Thoracic aorta (tissue), 2 donors: ENCODE measurements around the gene MYOC. TPM values are rescaled to one million over a fixed set of nuclear protein-coding genes. Genes with fewer than 3 reads are reported as not detected.

Source experiments
- ATAC-seq: fragments of 150-250 bp; one replicate; pipeline ENCODE4 v1.8.0; 2017; ENCODE audit warnings: low read depth; ENCODE audit not compliant: insufficient number of reproducible peaks, low FRiP score
- DNase-seq: peaks from one replicate; pipeline ENCODE4 v3.0.0-alpha.2; 2020; ENCODE audit warnings: low spot score
- H3K27ac ChIP-seq, 2 donors: fragments of 200-600 bp; sonication (generic); 1 replicate in 1 of 2; 2 replicates in 1 of 2; pipeline ENCODE4 v1.5.1; 2016; ENCODE audit warnings: mild to moderate bottlenecking in 2 of 2, moderate library complexity in 2 of 2
- H3K27me3 ChIP-seq: fragments of 200-600 bp; sonication (generic); replicated peaks from 2 replicates; pipeline ENCODE4 v1.6.0; 2016; ENCODE audit warnings: mild to moderate bottlenecking; ENCODE audit not compliant: insufficient read depth
- H3K36me3 ChIP-seq: fragments of 200-600 bp; sonication (generic); one replicate; pipeline ENCODE4 v1.5.1; 2016
- H3K4me1 ChIP-seq, 2 donors: fragments of 200-600 bp; sonication (generic); 1 replicate in 1 of 2; 2 replicates in 1 of 2; pipeline versions ENCODE4 v1.5.1 to v1.6.0; 2016; ENCODE audit warnings: low read depth in 2 of 2, mild to moderate bottlenecking in 1 of 2; ENCODE audit not compliant: control insufficient read depth in 1 of 2
- H3K4me3 ChIP-seq: fragments of 200-600 bp; sonication (generic); 2 replicates; pipeline ENCODE4 v1.5.1; 2016; ENCODE audit warnings: mild to moderate bottlenecking
- H3K9me3 ChIP-seq: fragments of 200-600 bp; sonication (generic); 2 replicates; pipeline ENCODE4 v1.5.1; 2016
- total RNA-seq, 2 donors: library from RNA; depleted of rRNA; stranded (reverse); fragments of >200 nt; gene quantifications; one replicate each; pipeline versions ENCODE4 v1.1.0 to v1.2.3, GENCODE V29; 2016
- TF ChIP-seq, protein P1 (sequence below): fragments of 200-600 bp; sonication (generic); IDR thresholded peaks from one replicate; pipeline ENCODE4 v1.5.1; 2019; ENCODE audit warnings: antibody characterized with exemption

MYOC gene
- total RNA-seq, 2 donors from 2014 or later: 37.2 to 38.4 TPM

DNA sequence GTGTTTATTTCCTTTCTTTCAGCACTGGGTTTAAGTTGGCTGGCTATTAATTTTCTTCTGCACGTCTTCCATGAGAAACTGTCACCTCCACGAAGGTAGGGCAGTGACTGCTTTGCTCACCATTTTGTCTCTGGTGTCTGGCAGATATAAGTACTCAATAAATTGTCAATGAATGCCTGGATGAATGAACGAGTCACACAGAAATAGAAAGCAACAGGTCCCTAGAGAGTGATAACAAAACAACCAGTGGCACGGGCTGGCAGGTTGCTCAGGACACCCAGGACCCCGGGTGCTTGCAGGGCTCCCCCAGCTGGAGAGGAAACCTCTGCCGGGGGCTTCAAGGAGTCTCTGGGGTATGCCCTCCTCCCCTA is 3.2 kb upstream of the MYOC start:
- H3K4me1 ChIP-seq: peaks cover 36 to 55% of the 10 kb centered on the region in 2 donors
- H3K4me3 ChIP-seq: peak overlapping the region; percentile 49
- no peaks in the 10 kb centered on the region for H3K27me3 ChIP-seq
- no peaks in the 10 kb centered on the region for H3K36me3 ChIP-seq
- H3K27ac ChIP-seq: peak overlapping the region; percentile 87
- H3K9me3 ChIP-seq: no peaks in the 10 kb centered on the region
- DNase-seq (no peak), ATAC-seq (no peak)
- TF ChIP-seq, protein P1, sequence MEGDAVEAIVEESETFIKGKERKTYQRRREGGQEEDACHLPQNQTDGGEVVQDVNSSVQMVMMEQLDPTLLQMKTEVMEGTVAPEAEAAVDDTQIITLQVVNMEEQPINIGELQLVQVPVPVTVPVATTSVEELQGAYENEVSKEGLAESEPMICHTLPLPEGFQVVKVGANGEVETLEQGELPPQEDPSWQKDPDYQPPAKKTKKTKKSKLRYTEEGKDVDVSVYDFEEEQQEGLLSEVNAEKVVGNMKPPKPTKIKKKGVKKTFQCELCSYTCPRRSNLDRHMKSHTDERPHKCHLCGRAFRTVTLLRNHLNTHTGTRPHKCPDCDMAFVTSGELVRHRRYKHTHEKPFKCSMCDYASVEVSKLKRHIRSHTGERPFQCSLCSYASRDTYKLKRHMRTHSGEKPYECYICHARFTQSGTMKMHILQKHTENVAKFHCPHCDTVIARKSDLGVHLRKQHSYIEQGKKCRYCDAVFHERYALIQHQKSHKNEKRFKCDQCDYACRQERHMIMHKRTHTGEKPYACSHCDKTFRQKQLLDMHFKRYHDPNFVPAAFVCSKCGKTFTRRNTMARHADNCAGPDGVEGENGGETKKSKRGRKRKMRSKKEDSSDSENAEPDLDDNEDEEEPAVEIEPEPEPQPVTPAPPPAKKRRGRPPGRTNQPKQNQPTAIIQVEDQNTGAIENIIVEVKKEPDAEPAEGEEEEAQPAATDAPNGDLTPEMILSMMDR: no peak

DNA sequence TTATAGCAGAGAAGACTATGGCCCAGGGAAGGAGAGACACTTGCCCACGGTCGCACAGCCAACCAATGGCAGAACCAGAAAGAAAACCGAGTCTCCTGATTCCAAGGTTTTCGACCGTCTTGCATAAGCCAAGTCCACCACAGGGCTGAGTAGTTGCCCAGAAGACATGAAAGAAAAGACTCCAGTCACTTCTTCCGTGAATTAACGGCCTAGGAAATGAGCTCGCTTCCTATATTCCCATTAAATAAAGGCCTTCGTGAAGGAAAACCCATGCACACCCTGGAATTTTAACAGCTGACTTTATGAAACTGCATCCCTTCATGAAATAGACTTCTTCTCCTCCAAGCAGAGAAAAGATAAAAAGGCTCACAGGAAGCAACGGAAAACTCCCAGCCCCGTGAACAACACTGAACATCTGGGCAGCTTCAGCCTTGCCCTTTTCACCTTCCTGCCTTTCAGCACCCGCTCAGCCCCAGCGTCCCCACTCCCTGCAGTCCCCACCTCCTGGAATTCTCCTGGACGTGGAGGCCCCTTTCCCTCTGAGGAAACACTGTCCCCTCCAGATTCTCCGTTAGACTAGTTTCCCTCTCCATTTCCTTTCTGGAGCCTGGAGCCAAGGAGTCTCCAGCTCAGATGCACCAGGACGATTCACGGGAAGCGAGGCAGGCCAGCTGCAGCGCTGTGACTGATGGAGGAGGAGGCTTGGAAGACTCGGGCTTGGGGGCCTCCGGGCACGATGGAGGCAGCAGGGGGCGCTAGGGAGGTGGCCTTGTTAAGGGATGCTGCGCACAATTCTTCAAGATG is 2.7 kb upstream of the MYOC start:
- Histone ChIP-seq H3K4me3 (peak overlapping the region; percentile 49), H3K27me3 (no peaks in the 10 kb centered on the region), H3K36me3 (no peaks in the 10 kb centered on the region), H3K27ac (peak overlapping the region; percentile 87), H3K9me3 (no peaks in the 10 kb centered on the region), H3K4me1 (peaks cover 36 to 55% of the 10 kb centered on the region in 2 donors)
- TF ChIP-seq, protein P1: peak; percentile 54
- ATAC-seq: no peak
- DNase-seq: no peak

DNA sequence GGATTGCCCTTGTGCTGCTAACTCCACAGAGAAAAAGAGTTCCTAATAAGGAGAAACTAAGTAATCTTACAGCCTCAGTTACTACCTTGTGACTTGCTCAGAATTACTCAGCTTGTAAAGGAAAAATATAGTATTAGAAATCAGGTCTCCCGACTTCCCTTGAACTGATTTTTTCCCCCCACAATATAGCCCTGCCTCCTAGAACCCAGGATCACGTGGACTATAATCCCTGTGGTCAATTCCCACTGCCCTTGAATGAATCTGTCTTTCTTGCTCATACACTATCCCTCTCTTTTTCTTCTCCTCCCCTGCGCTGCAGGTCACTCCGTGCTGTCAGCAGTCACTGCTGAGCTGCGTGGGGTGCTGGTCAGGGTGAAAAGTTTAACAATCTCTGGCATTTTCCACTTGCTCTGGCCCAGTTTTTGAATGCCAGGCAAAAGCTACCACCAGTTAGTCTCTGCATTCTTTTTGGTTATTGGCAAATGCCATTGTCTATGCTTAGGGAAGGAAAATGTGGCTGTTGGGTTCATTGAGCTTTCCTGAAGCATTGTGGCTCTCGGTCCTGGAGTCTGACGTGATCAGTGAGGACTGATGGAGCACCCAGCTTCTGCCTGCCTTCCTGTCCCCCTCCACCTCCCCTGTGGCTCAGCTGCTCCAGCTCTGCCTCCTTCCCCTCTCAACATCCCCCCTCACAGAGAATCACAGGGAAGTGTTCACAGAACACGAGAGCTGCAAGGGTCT is 1.9 kb upstream of the MYOC start:
- no peaks in the 10 kb centered on the region for H3K36me3 ChIP-seq
- peak overlapping the region; percentile 49 for H3K4me3 ChIP-seq

DNA sequence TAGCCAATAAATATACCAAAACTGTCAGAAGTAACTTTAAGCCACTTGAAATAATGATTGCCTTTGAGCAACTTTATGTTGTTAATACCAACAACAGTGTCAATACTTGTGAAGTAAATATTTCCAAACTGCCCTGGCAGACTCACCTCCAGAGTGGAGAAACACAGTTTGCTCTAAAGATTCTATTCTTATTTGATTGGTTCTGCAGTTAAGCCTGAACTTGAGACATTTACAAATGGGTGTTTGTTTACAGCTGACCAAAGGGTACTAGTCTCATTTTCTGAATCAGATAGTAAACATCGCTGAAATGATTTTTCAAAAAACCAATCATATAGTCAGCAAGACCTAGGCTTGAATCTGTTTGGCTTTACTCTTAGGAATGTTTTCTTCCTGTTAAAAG is 1.3 kb upstream of the MYOC start:
- H3K27ac ChIP-seq: peak overlapping the region; percentile 87
- no peak for ATAC-seq
- H3K27me3 ChIP-seq: no peaks in the 10 kb centered on the region
- H3K36me3 ChIP-seq: no peaks in the 10 kb centered on the region
- peak overlapping the region; percentile 49 for H3K4me3 ChIP-seq
- H3K4me1 ChIP-seq: peaks cover 36 to 62% of the 10 kb centered on the region in 2 donors
- DNase-seq: no peak
- TF ChIP-seq, protein P1: no peak
- H3K9me3 ChIP-seq: no peaks in the 10 kb centered on the region

More for the DNA sequence above, 1.9 kb upstream of the MYOC start:
- TF ChIP-seq, protein P1: no peak
- peak; percentile 42 for ATAC-seq
- H3K9me3 ChIP-seq: no peaks in the 10 kb centered on the region
- no peaks in the 10 kb centered on the region for H3K27me3 ChIP-seq
- no peak for DNase-seq
- H3K27ac ChIP-seq: peak overlapping the region; percentile 87
- peaks cover 36 to 62% of the 10 kb centered on the region in 2 donors for H3K4me1 ChIP-seq

DNA sequence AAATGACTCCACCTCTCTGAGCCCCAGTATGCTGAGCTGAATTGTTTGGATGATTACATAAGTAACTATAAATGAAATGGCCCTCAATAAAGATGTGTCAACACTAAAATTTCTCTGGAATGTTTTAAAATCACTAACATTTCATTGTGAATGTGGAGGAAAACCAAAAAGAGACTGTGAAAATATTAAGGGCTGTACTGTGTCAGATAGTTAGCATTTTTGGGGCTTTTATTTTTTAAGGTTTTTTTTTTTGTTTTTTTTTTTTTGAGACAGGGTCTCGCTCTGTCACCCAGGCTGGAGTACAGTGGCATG is 6.3 kb downstream of the MYOC start:
- H3K4me1 ChIP-seq: peaks cover 11 to 27% of the 10 kb centered on the region in 2 donors
- DNase-seq (no peak), ATAC-seq (peak; percentile 71)
- TF ChIP-seq, protein P1: no peak
- H3K27me3 ChIP-seq: no peaks in the 10 kb centered on the region
- H3K27ac ChIP-seq: peak overlapping the region; percentile 77 to 88
- no peaks in the 10 kb centered on the region for H3K36me3 ChIP-seq
- H3K4me3 ChIP-seq: no peak overlapping the region
- H3K9me3 ChIP-seq: no peaks in the 10 kb centered on the region
